HG03521 (cell line): ENCODE measurements around the gene GRHL1.

Experiments
- ATAC-seq: cut with Tn5 transposase; IDR thresholded peaks from one replicate; pipeline ENCODE4 v1.9.1; 2021; ENCODE audit warnings: mild to moderate bottlenecking, moderate library complexity; ENCODE audit not compliant: unreplicated experiment

The GRHL1 gene

DNA sequence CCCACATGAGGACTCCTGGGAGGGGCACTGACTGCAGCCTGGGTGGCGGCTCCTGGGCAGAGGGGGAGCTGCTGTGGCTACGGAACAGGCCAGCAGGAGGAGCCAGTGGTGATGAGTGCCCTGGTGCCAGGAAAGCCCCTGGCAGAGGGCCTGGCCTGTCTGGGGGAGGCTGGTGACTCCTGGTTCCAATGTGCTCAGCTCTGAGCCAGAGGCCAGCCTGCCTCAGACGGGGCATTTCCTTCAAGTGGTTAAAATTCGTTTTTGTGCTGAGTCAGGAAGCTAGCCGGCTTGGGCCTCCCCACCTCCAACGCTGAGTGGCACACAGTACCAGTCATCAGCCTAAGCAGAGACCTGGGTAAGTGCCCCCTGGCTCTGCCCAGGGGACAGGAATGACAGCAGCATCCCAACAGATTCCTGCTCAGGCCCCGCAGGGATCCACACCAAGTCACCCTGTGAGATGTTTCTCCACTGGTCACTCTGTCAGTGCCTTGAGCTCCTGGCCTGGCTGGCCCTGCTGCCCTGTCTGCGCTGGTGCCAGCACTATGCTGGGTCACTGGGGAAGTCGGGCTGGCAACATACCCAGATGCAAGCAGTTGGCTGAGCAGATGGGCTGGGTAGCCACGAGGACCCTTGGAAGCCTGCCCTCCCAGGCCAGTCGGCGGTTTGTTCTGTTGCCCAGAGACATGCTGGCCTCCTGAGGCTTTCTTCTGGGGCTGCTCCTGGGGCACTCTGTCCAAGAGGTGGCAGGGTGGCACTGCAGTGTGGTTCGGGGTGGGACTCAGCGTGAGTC lies 84.8 kb downstream of the GRHL1 start:
- ATAC-seq: no peak

DNA sequence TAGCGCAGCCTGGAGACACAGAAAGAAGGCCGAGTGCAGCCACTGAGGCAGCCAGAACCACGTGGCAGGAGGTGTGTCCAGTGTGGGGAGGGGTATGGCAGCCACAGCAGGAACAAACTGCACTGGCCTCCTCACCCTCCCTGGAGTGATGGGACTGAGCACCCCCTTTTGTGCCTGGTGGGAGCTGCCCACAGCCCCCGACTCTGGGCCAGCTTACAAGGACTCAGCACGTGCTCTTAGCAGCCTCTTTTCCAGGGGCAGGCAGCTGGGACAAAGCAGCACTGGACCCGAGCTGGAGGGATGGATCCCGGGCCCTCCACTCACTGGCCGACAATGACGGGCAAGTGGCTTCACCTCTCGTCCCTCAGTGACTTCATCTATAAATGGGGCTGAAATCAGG lies 86.6 kb downstream of the GRHL1 start:
- ATAC-seq: no peak

DNA sequence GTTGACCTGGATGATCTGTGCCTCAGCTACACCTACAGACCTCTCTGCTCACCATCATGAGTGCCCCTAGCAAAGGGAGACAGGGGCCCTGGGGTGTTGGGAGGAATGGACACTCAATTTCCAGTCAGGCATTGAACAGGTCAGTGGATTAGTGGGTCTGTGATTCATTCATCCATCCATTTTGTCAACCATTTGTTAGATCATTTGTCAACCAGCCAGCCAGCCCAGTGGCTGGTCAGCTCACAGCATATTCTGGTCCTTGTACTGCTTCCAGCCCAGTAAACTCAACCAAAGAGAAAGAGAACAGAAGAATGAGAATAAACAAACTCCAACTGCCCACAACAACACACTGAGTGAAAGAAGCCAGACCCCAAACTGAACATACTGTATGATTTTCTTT lies 87.2 kb downstream of the GRHL1 start:
- no peak for ATAC-seq

DNA sequence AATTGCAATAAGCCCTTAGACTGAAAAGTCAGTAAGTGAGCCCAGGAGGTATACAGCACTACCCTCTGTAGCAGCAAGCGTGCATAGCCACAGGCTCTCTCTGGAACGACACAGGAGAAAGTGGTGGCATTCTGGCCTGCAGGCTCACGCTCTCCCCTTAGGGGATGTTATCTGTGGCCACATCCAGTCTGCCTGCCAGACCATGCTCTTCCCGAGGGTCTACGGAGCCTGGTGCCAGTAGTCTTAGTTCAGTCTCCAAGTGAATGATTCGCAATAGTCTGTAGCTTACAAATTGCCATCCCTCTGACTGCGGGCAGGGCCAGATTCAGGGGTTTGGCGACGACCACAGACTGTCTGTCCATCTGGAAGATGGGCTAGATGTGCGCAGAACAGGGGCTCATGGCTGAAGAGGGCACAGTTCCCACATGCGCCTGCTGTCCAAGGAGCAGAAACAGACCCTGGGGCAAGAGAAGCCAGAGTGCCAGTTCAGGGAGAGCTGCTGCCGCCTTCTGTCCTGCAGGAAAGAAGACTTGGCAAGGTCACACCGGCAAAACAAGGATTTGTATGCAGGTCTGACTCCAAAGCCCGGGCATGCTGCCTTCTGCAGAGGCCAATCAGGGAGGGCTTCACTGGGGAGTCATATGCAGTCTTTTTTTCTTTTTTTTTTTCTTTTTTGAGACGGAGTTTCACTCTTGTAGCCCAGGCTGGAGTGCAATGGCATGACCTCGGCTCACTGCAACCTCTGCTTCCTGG lies 88.3 kb downstream of the GRHL1 start:
- no peak for ATAC-seq

DNA sequence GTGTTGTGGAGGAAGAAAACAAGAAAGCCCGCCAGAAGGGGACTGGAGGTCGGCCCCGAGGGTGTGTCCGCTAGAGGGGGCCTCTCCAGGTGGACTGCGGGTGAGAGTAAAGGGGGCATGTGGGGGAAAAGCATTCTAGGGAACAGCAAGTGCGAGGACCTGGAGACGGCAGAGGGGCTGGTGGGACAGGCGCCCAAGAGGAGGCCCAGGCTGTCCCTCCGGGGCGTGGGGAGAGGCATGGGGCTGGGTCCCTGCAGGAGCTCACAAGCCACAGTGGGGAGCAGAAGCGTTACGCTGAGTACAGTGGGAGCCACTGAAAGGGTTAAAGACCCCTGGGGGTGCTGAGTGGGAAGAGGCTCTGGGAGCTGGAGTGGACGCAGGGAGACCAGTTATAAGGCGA lies 90.2 kb downstream of the GRHL1 start:
- no peak for ATAC-seq

DNA sequence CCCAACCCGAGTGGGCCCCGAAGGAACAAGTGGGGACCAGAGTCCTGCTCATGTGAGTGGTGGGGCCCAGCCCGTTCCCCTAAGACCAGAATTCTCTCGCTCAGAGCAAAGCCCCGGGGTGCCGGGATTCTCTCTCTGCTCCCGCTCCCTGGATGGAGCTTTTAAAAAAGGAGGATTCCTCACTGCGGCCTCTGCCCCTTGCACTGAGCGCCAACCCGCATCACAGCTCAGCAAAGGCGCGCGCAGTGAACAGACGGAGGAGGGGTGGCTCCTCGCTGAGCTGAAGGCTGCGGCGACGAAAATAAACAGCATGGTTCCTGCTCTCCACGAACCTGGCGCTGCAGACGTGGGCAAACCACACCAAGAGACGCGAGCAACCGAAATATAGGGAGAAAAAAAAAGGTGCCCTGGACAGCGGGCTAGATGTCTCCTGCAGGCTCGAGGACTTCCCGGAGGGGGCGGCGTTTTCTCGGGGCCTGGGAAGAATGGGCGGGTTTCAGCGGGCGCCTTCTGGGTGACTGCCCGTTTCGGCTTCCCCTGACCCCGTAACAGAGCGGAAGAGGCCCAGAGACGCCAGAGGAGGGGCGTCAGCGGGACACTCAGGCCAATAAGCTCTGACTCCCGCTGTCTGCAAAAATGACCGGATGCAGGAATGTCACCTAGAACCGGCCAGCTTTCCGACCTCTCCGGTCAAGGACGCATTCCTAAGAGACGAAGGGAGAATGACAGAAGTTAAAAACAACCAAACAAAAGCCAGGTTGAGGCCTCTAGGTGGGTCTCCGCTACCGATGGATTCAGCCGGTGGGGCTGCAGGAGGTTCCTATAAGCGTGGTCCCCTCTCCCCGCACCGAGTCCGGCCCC lies 91.0 kb downstream of the GRHL1 start:
- ATAC-seq: no peak

DNA sequence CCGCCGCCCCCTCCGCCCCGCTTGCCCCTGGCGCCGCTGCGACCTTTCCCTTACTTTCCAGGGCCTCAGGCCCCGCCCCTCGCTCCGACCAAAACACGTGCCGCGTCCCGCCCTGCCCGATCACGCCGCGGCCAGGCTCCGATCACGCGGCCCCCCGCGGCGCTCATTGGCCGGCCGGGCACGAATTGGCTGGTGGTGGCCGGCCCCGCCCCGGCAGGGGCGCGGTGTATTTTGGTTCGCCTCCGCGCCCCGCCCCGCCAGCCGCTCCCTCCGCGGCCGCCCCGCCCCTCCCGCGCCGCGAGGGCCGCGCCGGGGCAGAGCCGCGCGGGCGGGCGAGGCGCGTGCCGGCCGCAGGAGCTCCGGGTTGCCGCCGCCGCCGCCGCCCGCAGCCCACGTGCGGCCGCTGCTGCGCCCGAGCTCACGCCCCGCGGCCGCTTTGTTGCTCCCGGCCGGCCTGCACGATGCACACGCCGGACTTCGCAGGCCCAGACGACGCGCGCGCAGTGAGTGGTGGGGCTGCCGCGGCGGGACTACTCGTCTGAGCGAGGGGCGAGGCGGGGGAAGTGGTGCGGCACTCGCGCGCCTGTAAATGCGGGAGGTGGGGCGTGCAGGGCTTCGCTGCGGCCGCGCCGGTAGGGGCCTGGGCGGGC lies 91.9 kb downstream of the GRHL1 start, which contains the start of gene KLF11:
TSS of gene KLF11 (plus strand) at position 295 of the 650 bp plus-strand sequence. CDS start at position 462, 167 bp downstream.
- peak; percentile 74 for ATAC-seq

DNA sequence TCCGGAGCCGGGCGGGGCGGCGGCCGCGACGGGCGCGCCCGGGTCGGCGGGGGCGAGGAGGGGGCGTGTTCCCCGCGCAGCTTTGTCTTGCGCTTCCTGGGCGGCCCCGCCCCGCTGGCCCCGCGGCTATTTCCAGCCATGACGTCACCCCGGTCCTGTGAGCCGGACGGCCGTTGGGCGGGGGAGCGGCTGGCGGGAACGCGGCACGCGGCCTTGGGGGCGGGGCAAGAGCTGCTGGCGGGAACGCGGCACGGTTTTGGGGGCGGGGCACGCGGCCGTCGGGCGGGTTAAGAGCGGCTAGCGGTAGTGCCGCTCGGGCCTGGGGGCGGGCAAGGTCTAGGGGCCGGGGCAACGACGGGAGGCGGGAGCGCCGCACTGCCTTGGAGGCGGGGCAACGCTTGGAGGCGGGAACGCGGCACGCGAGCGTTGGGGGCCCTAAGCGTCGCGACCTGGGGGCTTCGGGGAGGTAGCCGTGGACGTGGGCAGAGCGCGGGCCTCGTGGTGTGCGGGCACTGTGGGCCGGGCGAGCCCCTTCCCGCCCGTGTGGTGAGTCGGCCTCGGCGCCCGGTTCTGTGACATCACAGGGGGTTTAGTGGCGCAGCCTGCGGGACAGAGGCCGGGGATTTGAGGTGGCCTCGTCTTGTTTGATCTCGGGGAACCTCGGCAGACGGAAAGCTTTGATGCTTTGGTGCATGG lies 92.6 kb downstream of the GRHL1 start:
- peak; percentile 44 for ATAC-seq

DNA sequence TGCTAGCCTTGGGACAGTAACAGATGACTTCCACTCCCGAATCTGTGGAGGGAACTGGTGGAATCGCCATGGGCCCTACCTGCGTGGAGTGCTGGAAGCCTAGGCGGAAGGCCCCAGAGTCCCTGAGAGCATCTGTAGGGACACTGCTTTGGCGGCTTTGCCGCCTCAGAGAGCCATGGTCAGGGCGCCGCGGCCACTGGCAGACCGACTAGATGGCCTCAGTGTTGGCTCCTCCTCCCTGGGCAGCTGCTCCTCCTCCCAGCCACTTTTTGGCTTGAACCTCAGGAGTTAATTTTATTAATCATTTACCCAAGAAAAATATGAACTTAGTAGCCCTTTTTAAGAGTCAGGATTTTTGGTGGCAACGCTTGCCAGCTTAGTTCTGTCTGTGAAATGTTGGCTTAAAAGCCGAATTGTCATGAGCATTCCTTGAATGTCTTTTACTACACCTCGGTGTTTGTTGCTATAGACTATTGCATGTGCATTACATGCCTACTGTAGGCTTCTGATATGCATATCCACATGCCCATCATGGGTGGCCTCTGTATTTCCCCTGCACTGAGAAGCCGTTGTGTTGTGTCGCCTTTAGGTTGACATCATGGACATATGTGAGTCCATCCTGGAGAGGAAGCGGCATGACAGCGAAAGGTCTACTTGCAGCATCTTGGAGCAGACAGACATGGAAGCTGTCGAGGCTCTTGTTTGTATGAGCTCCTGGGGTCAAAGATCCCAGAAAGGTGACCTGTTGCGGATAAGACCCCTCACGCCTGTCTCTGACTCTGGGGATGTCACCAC lies 94.3 kb downstream of the GRHL1 start:
- ATAC-seq: no peak

DNA sequence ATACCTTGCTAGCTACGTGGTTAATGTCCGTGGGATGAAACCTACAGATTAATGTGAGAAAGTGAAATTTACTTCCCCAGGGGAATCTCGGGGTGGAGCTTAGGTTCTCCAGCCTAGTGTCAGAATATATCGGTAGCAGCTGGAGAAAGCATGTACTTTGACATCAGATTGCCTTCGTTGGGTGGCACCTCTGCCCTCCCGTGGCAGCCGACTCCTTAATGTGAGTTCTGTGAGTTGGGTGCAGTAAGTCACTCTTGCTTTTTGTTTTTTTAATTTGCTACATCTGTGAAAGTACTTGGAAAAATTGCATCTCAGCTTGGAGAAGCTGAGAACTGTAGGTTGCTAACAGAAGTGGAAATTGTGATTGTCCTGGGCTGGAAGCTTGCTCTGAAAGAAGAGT lies 95.4 kb downstream of the GRHL1 start:
- no peak for ATAC-seq

DNA sequence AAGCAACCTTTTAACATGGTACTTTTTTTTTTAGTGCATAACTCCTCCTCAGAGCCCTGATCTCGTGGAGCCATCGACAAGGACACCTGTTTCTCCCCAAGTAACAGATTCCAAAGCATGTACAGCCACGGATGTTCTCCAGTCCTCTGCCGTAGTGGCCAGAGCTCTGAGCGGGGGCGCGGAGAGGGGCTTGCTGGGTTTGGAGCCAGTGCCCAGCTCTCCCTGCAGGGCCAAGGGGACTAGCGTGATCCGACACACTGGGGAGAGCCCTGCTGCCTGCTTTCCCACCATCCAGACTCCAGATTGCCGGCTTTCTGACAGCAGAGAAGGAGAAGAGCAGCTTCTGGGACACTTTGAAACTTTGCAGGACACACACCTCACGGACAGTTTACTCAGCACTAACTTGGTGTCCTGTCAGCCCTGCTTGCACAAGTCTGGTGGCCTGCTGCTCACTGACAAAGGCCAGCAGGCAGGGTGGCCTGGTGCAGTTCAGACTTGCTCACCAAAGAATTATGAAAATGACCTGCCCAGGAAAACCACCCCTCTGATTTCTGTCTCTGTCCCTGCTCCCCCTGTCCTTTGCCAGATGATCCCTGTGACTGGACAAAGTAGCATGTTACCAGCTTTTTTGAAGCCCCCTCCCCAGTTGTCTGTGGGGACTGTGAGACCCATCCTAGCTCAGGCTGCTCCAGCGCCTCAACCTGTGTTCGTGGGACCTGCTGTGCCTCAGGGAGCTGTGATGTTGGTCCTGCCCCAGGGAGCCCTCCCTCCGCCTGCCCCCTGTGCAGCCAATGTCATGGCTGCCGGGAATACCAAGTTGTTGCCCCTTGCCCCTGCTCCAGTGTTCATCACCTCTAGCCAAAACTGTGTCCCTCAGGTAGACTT lies 96.4 kb downstream of the GRHL1 start:
- no peak for ATAC-seq

DNA sequence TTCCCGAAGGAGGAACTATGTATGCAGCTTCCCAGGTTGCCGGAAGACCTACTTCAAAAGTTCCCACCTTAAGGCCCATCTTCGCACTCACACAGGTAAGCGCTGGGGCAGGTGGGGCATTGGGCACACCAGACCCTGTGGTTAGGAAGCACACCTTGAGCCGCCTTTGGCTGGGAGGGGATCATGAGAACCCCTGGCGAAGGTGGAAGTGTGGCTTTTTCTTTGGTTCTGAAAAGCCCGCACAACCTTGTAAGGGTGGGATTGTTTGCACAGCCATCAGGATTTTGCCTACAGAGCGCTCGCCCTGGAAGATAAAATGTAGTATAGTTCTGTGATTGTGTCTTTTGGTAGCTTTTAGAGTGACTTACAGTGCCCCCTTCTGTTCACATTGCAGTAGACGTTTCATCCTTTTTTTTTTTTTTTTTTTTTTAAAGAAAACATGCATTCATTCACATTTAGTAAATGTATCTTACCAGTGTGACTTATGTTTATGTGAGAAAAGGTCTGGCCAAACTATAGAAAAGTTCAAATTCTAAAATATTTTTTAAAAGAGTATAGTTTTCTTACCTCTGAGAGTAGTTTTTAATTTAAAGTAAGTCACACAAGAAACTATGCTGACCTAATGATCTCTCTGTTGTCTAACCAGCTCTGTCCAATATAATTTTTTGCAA lies 97.1 kb downstream of the GRHL1 start:
- ATAC-seq: no peak
